ACHN (cell line): ENCODE results near the gene WHRN.

Experiments used
- DNase-seq: peaks from one replicate; pipeline ENCODE4 v3.0.0-alpha.2; 2015
- in situ Hi-C: cut with HindIII; loops from 2 replicates; pipeline ENCODE4 v1.10.0; 2017; ENCODE audit warnings: low sequenced_read_pairs, low pct_ligation_motif_present, low pct_unique_long_range_greater_than_20kb

WHRN gene

GRCh38 chr9:114413861-114414301, 91.4 kb downstream of the WHRN start:
- no peak for DNase-seq
- in situ Hi-C loops = no loop called here

DNA sequence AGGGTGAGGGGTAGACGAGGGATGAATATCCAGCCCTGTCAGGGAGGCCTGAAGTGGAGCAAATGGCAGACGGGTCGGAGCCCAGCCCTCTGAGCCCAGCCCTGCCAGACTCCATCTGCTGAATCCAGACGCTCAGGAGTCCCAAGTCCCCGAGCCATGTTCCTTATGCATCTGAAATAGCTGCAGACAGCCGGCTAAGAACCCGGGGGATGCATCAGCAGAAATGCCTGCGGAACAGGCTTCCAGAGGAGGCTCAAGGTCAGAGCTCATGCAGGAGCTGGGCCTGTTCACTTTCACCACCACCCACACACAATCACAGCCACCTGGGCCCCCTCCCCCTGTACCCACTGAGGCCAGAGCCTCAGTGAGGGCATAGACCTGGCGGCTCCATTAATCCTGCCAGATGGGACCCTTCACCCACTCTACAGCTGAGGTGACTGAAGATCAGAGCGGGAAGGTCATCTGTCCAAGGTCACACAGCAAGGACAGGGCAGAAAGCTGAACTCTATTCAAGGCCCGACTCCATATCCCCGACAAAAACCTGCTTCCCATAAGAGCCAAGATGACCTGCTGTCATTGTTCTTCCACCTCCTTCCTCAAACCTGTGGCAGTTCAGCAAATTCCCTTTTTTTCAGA, 93.1 kb downstream of the WHRN start:
- in situ Hi-C loops = no loop called here
- DNase-seq = no peak

DNA sequence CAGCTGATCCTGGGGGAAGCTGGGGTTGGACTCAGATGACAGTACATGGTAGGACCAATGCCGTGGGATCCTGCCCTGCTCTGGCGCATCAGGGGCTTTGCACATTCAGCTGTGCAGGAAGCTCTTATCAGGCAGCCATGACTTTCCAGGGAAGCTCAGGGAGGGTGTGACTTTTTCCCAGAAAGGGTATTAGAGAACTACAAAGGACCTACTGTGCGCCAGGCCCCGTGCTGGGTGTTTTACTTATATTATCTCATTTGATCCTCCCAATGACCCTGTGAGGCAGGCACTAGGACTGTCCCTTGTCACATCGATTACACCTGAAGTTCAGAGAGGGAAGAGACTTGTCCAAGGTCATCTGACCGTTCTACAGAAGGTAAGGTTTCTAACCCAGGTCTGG, 93.8 kb downstream of the WHRN start:
- DNase-seq = no peak
- in situ Hi-C loops = no loop called here

DNA sequence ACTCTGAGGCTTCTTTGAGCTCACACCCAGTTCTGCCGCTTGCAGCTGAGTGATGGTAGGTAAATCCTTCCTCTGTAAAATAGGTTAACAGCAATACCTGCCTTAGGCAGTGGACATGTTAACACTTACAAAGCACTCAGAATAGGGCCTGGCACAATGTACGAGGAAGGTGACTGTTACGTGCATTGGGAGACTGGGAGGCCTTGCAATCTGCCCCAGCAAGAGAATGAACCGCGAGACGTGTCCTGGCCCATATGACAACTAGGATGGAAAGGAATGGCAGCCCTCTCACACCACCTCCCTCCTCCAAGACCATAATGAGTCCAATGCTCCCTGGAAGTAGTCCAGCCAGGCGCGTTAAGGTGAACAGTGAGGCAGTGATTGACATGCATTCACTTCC, 94.4 kb downstream of the WHRN start:
- in situ Hi-C loops = no loop called here
- no peak for DNase-seq

- in situ Hi-C loops = no loop called here
- DNase-seq = no peak
Measured at GRCh38 chr9:114409842-114410241, 95.4 kb downstream of the WHRN start.

DNA sequence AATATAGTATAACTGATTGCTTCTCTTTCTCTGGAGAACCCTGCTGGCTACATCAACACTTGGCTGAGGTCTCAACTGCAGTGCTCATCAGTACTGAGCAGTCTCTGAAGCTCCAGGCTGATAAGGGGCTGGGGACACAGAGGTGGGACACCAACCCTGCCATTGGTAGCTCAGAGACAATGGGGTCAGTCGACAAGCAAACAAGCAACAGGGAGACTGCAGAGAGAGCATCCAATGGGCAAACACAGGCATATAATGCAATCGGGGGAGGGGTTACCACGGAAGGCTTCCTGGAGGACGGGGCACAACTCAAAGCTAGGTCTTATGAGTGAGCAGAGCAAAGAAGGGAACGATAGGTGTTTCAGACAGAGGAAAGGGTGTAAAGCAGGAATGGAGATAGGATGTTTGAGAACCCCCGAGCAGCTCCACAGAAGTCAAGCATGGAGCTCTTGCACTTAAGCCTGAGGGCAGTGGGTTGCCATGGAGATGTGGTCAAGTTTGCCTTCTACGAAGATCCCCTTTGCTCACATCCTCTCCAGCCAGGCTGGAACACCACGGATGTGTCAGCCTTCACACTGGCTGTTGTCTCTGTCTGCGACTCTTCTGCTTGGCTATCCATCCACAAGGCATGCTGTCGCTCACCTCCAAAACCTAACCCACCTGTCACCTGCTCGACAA, 96.0 kb downstream of the WHRN start:
- peak; percentile 24 for DNase-seq
- in situ Hi-C loops = no loop called here

- DNase-seq = no peak
- in situ Hi-C loops = no loop called here
Measured at GRCh38 chr9:114408645-114409044, 96.6 kb downstream of the WHRN start.

- in situ Hi-C loops = no loop called here
- DNase-seq = no peak
Measured at GRCh38 chr9:114407889-114408288, 97.4 kb downstream of the WHRN start.

GRCh38 chr9:114406441-114406840, 98.8 kb downstream of the WHRN start:
- DNase-seq = no peak
- in situ Hi-C loops = no loop called here

- in situ Hi-C loops = no loop called here
Measured at GRCh38 chr9:114405294-114406034, 99.8 kb downstream of the WHRN start.

DNA sequence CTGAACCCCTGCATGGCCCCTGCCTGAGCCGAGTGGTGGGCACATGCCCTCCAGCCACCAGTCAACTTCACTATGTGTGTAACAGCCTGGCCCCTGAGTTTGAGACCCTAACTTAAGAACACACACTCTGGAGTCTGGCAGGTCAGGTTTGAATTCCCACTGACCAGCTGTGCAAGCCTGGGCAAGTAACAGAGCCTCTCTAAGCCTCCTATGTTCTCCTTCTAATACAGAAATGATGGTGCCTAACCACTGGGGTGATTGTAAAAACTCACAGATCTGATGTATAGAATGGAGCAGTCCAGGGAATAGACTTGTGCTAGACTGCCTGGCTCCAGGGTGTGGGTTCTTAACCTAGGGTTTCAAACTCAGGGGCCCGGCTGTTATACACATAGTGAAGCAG, 100.7 kb downstream of the WHRN start:
- in situ Hi-C loops = no loop called here
- DNase-seq = no peak

More at GRCh38 chr9:114405294-114406034, 99.8 kb downstream of the WHRN start:
- DNase-seq = peak; percentile 74

DNA sequence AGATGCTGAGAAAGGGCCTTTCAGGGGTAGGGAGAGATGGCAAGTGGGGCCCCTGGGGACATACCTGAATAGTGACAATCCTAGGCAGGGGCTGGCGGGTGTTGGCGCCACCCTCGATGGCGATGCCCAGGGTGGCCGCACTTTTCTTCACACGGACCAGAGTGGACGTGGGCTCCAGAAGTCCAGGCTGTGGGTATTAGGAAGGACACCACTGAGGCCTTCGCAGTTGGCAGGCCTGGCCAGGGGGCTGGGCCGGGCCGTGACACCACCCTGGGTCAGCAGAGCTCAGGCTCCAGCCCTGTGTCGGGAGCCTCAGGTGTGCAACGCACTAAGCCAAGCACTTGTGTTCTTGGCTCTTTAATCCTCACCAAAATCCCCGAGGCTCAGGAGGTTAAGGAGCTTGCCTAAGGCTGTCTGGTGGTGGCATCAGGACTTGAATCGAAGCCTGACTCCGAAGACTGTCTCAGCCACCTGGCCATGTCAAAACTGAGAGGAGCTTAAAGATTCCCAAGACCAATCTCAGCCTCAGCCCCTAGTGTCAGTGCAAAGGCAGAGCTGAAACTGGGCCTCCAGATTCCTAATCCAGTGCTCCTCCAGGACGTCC, 102.0 kb downstream of the WHRN start:
- DNase-seq = no peak
- in situ Hi-C loops = no loop called here

DNA sequence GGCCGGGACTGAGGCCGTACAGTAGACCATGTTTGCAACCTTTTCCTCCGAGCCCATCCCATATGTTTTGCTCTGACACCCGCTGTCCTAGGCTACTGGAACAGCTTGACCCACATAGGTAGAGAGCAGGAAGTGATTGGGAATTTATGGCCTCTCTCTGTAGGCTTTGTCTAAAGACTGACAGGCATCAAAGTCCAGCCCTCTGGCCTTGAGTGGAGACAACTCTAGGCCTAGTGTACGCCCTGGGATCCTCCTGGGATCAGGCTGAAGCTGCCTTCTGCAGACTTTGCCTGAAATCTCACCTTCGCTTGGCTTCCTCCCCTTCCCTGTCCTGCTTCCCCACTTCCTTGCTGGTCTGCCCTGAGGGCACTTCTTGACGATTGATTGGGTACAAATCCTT, 103.9 kb downstream of the WHRN start:
- in situ Hi-C loops = no loop called here
- no peak for DNase-seq

GRCh38 chr9:114400772-114401171, 104.5 kb downstream of the WHRN start:
- no peak for DNase-seq
- in situ Hi-C loops = no loop called here

DNA sequence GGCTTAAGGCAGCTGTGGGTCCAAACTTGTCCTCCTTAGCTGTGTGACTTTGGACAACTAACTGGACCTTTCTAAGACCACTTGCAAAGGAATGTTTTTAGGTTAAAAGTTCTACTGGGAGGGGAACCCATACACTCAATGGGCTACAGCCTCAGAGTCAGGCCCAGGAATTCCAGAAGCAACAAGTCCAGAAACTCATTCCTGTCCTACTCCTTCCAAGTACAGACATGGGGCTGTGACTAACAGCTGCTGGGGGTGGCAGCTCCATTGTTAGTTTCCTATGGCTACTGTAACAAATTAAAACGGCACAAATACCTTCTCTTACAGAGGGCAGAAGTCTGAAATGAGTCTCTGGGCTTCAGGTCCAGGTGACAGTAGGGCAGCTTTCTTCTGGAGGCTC, 105.1 kb downstream of the WHRN start:
- in situ Hi-C loops = no loop called here
- DNase-seq = no peak

GRCh38 chr9:114399381-114399780, 105.9 kb downstream of the WHRN start:
- in situ Hi-C loops = no loop called here

DNA sequence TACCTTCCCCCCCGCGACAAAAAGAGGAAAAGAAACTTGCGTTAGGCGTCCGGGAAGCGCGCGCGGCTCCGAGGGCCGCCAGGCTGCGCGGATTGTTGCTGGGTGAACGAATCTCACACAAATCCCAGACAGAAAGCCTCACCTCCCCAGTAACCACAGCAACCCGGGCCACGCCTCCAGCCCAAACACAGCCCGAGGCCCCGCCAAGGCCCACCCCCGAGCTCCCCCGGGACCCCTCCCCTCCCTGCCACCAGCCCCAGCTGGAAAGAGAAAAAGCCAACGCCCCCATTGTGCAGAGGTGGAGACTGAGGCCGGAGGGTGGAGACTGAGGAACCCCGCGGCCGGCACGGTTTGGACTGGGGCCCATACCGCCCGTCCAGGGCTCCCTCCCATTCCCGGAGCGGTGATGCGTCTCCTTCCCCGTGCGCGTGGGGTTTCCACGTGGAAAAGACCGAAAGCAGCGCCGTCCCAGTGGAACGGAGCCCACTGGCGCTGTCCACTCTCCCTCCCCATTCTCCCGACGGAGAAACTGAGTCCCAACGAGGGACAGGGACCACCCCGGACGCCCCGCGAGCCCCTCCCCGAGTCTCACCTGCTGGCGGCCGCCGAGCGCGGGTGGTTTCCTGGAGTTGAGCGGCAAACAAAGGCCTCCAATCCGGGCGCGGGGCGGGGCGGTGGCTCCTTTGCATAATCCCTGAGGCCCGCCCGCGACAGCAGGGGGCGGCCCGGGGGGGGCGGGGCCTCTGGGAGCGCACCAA, 107.2 kb downstream of the WHRN start:
- peak; percentile 91 for DNase-seq
- in situ Hi-C loops = no loop called here

More at GRCh38 chr9:114399381-114399780, 105.9 kb downstream of the WHRN start:
- DNase-seq = no peak

DNA sequence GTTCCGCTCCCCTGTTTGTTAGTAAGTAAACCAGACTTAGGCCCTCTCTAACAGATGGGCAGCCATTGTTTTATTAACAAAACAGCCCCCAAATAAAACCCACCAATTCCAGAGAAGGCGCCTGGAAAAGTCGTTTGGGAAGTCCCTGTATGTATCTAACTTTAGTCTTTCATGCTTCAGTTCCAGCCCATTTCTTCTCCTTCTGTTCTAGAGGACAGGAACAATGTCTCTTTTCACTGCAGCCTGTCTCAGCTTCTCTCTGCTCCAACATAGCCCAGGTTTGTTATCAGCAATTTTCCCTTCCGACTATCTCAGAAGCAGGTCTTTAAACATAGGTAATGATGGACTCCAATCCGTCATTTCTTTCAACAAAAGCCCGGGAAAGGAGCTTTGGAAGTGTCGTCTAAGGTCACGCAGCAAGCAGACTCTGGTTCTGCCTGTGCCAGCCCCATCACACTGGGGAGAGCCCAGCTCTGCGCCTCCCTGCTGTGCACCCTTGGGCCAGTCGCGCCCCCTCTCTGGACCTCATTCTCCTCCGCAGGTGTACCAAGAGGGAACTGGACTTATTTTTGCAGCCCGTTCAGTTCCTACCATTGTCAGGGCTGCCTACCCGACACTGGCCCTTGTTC, 107.9 kb downstream of the WHRN start:
- in situ Hi-C loops = no loop called here
- peak; percentile 0 for DNase-seq
